HEK293 (cell line): ENCODE data around the gene TRAPPC12.

Experiments
- YY1 ChIP-seq: fragments of 450-650 bp; formaldehyde crosslinking; IDR thresholded peaks from 2 replicates; pipeline ENCODE4 v1.5.1; 2018; ENCODE audit warnings: missing biosample characterization, missing genetic modification characterization
- ZNF114 ChIP-seq: fragments of 450-650 bp; formaldehyde crosslinking; IDR thresholded peaks from 2 replicates; pipeline ENCODE4 v1.5.0; 2017; ENCODE audit warnings: missing biosample characterization, missing genetic modification characterization
- ZNF146 ChIP-seq: fragments of 450-650 bp; formaldehyde crosslinking; IDR thresholded peaks from 2 replicates; pipeline ENCODE4 v1.5.1; 2016; ENCODE audit warnings: missing biosample characterization, missing genetic modification characterization
- ZNF768 ChIP-seq: fragments of 450-650 bp; formaldehyde crosslinking; IDR thresholded peaks from 2 replicates; pipeline ENCODE4 v1.5.1; 2018; ENCODE audit warnings: missing biosample characterization, mild to moderate bottlenecking, missing genetic modification characterization
- TF ChIP-seq, protein P1 (sequence below): fragments of 450-650 bp; formaldehyde crosslinking; IDR thresholded peaks from 2 replicates; pipeline ENCODE4 v1.5.1; 2016; ENCODE audit warnings: missing biosample characterization, missing genetic modification characterization
- TF ChIP-seq, protein P2 (sequence below): fragments of 450-650 bp; formaldehyde crosslinking; IDR thresholded peaks from 2 replicates; pipeline ENCODE4 v1.5.1; 2017; ENCODE audit warnings: missing biosample characterization, missing genetic modification characterization

DNA sequence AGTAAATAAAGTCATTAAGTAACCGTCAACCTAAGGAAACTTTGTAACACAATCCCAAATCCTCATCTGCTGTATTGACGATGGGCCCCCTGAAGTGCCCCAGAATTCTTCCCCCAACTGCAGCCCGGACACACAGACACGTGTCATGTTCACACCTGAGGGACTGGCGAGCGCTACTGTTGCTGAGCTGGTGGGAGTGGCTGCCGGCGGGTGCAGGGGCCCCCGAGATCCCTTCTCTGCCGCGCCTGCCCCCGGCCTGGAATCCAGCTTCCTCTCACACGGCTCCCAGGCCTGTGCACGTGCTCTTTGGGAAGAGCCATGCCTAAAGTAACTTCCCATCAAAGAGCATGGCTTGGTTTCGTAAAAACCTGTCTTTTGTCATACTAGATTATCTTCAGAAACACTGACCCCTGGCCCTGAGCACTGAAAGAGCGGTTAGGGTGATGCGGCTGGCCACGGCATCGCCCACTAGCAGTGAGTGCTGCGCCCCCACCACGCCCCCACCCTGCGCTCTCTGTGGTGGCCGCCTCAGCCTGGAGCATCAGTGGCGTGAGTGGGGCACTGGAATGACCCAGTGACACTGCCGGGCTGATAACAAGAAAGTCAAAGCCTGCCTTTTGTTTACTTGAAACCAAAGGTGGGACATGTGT is 83.8 kb downstream of the TRAPPC12 start:
- TF ChIP-seq, protein P1, sequence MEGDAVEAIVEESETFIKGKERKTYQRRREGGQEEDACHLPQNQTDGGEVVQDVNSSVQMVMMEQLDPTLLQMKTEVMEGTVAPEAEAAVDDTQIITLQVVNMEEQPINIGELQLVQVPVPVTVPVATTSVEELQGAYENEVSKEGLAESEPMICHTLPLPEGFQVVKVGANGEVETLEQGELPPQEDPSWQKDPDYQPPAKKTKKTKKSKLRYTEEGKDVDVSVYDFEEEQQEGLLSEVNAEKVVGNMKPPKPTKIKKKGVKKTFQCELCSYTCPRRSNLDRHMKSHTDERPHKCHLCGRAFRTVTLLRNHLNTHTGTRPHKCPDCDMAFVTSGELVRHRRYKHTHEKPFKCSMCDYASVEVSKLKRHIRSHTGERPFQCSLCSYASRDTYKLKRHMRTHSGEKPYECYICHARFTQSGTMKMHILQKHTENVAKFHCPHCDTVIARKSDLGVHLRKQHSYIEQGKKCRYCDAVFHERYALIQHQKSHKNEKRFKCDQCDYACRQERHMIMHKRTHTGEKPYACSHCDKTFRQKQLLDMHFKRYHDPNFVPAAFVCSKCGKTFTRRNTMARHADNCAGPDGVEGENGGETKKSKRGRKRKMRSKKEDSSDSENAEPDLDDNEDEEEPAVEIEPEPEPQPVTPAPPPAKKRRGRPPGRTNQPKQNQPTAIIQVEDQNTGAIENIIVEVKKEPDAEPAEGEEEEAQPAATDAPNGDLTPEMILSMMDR: no peak
- TF ChIP-seq ZNF114 (tag by site-specific recombination) (no peak), ZNF768 (tag by site-specific recombination) (no peak), ZNF146 (tag by site-specific recombination) (no peak), YY1 (tag by site-specific recombination) (no peak)
- TF ChIP-seq, protein P2, sequence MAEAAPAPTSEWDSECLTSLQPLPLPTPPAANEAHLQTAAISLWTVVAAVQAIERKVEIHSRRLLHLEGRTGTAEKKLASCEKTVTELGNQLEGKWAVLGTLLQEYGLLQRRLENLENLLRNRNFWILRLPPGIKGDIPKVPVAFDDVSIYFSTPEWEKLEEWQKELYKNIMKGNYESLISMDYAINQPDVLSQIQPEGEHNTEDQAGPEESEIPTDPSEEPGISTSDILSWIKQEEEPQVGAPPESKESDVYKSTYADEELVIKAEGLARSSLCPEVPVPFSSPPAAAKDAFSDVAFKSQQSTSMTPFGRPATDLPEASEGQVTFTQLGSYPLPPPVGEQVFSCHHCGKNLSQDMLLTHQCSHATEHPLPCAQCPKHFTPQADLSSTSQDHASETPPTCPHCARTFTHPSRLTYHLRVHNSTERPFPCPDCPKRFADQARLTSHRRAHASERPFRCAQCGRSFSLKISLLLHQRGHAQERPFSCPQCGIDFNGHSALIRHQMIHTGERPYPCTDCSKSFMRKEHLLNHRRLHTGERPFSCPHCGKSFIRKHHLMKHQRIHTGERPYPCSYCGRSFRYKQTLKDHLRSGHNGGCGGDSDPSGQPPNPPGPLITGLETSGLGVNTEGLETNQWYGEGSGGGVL (tag by site-specific recombination): no peak
